Measurements from ENCODE around the gene SAMD4A.

DNA sequence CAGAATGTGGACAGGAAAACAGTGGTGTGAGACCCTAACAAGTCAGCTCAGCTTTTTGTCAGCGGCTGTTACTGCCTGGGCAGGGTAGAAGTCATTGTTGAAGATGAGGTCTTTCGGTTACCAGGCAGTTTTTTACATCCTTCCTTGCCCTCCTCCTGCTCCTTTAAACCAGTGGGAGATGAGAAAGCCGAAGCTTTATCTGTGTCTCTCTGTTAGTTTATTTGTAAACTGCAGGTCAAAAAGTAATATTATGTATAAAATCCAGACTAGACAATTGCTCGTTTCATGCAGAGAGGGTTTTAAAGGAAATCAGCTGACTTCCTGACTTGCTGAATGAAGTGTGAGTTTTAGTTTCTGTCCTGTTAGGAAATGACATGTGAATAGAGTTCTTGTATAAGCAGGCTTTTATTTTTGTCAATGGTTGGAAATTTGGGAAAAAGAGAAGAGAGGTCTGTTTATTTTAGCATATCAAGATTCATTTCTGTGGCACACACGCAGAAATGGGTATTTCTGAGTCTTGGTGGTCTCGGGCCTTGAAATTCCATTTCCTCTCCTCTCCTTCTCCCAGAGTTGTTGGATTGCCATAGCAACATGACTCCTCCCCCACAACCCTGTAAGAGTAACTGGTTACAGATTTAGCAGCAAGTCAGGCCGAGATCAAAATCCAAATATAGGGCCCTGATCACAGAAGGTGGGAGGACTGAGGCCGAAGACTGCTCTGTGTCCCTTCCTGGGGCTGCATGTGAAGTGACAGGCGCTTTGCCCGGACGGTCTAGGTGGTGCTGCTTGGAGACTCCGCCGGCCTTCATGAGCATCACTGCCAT lies 60.8 kb downstream of the SAMD4A start:
- no peak for TF ChIP-seq POLR2AphosphoS5 (IDR thresholded peaks at IDR 0.05)
- TF ChIP-seq, protein P1, sequence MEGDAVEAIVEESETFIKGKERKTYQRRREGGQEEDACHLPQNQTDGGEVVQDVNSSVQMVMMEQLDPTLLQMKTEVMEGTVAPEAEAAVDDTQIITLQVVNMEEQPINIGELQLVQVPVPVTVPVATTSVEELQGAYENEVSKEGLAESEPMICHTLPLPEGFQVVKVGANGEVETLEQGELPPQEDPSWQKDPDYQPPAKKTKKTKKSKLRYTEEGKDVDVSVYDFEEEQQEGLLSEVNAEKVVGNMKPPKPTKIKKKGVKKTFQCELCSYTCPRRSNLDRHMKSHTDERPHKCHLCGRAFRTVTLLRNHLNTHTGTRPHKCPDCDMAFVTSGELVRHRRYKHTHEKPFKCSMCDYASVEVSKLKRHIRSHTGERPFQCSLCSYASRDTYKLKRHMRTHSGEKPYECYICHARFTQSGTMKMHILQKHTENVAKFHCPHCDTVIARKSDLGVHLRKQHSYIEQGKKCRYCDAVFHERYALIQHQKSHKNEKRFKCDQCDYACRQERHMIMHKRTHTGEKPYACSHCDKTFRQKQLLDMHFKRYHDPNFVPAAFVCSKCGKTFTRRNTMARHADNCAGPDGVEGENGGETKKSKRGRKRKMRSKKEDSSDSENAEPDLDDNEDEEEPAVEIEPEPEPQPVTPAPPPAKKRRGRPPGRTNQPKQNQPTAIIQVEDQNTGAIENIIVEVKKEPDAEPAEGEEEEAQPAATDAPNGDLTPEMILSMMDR (IDR thresholded peaks at IDR 0.05), result no peak

Measured in transverse colon (tissue), 4 donors.